ENCODE measurements around the gene MRRF.

MRRF gene

GRCh38 chr9:122228568-122229484 is 35.9 kb upstream of the MRRF start, which contains the start of gene LHX6:
LHX6 (minus strand) TSS chr9:122228957; CDS start chr9:122228740, 217 bp downstream.
- peak; percentile 48 for DNase-seq (ENCODE audit: low spot score)

DNA sequence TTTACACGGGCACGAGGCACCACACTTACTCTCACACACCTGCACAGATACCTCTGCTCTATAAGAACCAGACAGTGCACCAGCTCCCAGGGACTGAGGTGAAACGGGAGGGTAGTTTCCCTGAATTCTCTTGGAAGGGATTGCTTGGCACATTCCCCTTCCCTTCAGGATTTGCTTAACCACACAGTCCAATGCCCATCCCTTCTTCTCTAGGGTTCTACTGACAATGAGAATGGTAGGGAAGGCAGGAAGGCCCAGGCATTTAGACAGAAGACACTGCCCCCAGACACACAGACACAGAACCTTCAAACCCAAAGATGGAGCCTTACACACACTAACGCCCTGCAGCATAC is 35.2 kb upstream of the MRRF start:
- no peak for DNase-seq (ENCODE audit: low spot score)

GRCh38 chr9:122232796-122233306 is 31.8 kb upstream of the MRRF start:
- DNase-seq (ENCODE audit: low spot score), result no peak

GRCh38 chr9:122234022-122234748 is 30.5 kb upstream of the MRRF start:
- DNase-seq (ENCODE audit: low spot score), result no peak

- no peak for DNase-seq (ENCODE audit: low spot score)
These were observed 28.0 kb upstream of the MRRF start for GRCh38 chr9:122236681-122237080.

DNA sequence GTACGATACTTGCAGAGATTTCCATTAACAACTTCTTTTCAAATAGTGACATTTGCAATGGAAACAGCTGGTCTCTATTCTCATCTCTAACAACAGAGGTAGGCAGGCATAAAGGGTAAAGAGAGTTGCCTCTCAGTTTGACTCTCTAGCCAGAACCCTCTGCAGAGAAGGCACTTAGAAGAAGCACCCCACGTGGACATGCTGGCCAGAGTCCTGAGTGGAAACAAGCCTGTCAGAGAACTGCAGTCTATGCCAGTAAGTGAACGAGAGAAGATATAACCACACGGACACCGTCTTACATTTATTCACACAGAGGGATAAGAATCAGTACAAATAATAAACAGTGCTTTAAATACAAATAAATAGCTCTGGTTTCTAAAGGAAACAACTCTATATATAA is 25.0 kb upstream of the MRRF start:
- no peak for DNase-seq (ENCODE audit: low spot score)

GRCh38 chr9:122244349-122244748 is 20.3 kb upstream of the MRRF start:
- DNase-seq (ENCODE audit: low spot score), result no peak

- DNase-seq (ENCODE audit: low spot score), result no peak
These were observed 18.0 kb upstream of the MRRF start for GRCh38 chr9:122246666-122247065.

DNA sequence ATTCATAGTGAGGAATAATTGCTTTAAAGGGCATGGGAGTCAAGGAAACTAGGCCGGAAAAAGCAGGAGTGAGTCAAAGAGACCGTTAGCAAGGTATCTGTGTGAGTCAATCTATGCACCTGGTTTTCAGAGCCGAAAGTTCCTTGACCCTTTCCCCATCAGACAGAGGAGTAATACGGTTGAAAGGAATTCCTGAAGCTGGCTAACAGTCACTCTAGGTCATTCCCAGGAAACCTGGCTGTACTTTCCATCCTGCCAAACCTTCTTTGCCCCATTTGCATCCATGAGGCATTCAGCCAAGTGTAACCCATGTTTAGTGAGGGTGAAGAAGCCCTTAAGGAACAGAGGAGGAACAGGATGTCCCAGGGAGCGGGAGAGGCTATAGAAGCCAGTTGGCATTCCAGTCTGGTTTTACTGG is 16.2 kb upstream of the MRRF start:
- peak; percentile 96 for DNase-seq (ENCODE audit: low spot score)

GRCh38 chr9:122251351-122251750 is 13.3 kb upstream of the MRRF start:
- DNase-seq (ENCODE audit: low spot score), result no peak

- DNase-seq (ENCODE audit: low spot score), result no peak
These were observed 11.9 kb upstream of the MRRF start for GRCh38 chr9:122252796-122253195.

DNA sequence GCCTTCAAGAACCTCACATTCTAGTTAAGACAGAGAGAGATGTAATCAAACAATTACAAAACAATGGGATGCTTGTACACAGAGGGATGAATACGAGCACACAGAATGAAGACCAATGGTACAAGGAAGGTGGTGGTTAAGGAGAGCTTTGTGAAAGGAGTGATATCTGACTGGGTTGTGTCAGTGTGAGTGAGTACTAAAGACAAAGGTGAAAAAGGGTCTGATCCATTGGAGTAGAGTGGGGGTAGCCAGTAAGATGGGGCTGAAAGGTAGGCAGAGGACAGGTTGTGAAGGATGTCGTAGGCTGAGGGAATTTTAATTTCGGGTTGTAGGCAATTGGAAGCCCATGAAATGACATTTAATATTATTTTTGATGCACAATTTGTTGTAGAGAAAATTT is 9.9 kb upstream of the MRRF start:
- no peak for DNase-seq (ENCODE audit: low spot score)

DNA sequence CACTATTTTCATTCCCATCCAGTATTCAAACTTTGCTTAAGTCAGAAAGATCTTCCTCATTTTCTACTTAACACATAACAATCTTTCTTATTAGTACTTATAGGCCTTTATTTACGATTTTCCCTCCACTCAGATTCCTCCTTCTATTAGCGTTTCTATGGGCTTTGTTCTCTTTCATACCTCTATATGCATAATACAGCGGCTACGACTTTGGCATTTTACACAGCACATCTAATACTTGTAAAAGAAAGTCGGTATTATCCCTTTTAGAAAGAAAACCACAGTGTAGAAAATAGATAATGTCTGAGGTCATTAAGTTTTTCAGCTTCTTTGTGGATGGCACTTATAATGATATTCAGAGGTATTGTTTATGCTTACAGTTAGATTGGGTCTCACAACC is 8.5 kb upstream of the MRRF start:
- no peak for DNase-seq (ENCODE audit: low spot score)

- no peak for DNase-seq (ENCODE audit: low spot score)
These were observed 5.7 kb upstream of the MRRF start for GRCh38 chr9:122258886-122259415.

DNA sequence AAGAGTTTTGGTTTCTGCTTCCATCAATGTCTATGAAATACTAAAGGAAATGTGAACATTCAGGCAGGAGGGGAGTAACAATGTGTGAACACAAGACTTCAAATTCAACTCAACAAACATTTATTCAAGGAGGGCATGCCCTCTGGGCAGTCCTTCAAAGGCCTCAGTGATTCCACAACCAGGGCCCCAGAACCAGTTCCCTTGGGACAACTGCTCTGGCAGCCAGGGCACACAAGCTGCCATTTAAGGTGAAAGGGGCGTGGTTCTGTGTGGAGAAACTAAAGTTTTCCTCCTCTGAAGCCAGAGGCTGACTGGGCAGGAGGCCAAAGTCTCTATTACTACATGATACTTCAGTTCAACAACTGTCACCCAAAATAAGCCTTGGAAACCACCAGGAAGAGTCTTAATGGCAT is 3.2 kb upstream of the MRRF start:
- peak; percentile 26 for DNase-seq (ENCODE audit: low spot score)

DNA sequence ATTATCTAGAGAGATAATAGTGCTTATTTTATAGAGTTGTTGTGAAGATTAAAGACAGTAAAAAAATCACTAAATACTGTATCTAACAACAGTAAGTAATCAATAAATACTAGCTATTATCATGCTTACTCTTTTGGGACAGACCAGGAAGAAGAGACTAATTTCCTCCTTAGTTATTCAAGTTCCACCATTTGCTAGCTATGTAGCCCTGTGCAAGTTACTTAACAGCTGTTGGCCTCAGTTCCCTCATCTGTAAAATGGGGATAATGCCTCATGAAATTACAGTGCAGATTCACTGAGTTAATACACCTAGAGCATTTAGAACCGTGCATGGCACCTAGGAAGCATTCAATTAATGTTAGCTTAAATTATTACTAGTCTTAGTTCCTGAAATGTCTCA is 2.6 kb upstream of the MRRF start:
- no peak for DNase-seq (ENCODE audit: low spot score)

DNA sequence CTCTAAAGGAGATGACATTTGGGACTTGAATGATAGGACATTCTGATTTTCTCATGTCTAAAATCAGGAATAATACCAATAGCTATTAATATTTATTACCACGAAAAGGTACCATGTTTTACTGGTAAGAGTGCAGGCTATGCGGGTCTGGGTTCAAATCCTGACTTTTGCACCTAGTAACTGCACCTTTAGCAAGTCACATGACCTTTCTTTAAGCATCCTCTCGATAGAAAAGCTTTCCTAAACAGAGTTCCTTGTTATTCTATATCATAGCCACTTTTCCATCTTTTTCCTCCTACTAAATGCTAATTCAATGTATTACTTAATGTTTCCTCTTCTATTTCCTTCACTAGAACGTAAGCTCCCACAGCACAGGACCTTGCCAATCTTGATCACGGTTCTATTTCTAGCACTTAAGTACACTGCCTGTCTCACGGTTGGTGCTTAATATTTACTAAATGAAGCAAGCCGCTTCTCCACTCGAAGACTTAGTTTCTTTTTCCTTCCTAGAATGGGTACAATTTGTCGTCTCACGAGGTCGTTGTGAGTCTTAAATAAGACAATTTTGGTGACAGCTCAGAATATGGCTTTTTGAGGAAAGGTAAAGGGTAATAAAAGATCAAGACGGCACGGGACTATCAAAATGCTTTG is 858 bp upstream of the MRRF start:
- DNase-seq (ENCODE audit: low spot score), result peak; percentile 18

DNA sequence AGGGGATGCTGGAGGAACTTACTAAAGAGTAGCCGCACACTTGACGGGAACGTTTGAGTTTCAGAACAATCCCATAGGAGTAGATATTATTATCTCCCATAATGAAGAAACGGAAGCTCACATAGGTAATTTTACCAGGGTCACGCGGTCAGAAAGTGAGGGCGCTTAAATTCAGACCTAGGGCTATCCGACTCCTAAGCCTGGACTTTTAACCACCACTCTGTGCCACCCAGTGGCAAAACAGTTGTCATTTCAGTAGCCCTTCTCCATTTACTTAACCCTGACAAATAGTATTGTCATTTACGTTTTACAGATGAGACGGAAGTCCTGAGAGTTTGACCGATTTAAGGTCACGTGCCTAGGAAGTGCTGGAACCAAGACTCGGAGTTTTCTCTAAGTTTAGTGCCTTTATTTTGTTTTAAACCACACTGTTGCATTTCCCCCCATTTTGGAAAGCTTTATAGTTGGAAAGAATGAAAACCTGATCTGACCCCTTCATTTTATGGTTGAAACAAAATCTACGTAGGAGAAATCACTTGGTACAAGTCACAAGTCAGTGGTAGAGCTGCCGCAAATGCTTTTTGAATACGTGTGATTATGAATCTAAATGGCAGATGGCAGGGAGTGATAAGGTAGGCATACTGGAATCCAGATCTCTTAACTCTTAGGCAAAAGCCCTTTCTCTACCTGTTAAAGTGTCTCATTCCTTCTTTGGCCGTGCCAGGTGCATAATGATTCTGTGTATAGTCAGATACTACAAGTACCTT is 650 bp downstream of the MRRF start:
- peak; percentile 57 for DNase-seq (ENCODE audit: low spot score)

DNA sequence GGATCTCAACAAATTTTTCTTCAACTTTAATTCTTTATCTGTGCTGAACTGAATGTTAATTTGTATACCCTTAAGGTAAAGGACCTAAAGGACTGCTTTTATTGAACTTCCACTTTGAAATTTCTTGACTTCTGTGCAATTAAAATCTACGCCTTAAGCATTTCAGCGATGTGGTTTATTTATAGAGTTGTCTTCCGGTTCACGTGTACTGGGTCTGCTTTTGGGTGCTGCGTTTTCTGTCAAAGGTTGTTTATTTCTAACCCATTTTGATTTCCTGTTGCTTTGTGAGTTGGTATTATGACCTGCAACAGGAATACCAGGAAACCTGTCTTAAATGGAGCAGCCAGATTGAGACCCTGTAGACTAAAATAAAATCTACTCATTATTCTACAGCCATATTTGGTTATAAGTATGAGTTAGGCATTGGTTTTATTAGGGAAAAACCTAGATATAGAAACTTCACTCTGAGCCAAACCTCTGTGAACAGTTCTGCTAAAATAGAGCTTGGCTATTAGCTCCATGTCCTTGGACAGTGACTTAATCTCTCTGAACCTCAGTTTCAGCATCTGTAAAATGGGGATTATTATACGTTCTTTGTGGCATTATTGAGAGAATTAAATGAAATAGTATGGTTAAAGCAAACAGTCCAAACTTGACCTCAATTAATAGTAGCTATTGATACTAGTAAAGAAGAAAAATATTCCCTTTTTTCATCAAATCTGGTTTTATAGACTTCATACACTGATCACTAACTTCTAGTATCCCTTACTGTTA is 3.5 kb downstream of the MRRF start:
- no peak for DNase-seq (ENCODE audit: low spot score)

DNA sequence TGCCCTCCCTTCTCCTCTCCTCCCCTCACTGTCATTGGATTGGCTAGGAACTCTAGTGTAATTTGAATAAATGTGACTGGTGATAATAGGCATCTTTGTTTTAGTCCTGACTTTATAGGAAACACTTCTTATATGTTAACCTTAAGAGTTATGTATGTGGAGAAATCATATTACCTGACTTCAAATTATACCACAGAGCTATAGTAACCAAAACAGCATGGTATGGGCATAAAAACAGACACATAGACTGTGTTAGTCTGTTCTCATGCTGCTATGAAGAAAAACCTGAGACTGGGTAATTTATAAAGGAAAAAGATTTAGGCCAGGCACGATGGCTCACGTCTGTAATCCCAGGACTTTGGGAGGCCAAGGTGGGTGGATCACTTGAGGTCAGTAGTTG is 9.4 kb downstream of the MRRF start:
- DNase-seq (ENCODE audit: low spot score), result no peak

DNA sequence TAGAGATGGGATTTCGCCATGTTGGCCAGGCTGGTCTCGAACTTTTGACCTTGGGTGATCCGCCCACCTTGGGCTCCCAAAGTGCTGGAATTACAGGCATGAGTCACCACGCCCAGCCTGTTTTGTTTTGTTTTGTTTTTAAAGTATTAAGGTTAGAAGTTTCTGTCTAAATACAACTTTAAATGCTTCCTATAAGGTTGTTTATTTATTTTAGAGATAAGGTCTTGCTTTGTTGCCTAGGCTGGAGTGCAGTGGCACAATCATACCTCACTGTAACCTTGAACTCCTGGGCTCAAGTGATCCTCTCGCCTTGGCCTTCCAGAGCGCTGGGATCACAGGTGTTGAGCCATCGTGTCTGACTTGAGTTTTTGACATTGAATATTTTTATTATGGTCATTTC is 11.4 kb downstream of the MRRF start:
- DNase-seq (ENCODE audit: low spot score), result no peak
